ENCODE data around the gene GDF10. TPM values are rescaled to one million over a fixed set of nuclear protein-coding genes. Genes with fewer than 3 reads are reported as not detected.

The GDF10 gene
- total RNA-seq, 1 experiment from 2014 or later: 0.24 TPM

DNA sequence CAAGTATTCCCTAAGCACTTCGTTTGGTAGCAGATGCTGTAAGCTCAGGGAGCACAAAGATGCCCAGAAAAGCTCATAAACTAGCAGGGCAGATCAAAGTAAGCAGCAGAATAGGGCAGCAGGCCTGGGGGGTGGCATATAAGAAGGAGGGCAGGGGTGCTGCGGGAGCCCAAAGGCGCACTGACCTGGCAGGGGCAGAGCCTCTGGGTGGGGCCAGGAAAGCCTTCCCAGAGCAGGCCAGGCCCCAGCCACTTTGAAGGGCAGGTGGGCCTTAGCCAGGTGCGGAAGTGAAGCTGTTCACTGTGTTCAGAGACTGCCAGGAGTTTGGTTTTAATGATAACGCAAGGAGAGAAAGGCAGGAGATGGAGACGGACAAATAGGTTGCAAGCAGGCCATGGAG is 3.9 kb downstream of the GDF10 start:
- ATAC-seq (no peak), DNase-seq (ENCODE audit: low spot score) (no peak)
- no peak overlapping the region for H3K4me3 Mint-ChIP-seq
- no peaks in the 10 kb centered on the region for H3K36me3 Mint-ChIP-seq
- ChIA-PET CTCF (interaction anchor here (0.6 to 1.8 kb wide), 3 partner anchors 8 to 279 kb away, joined by 3 to 6 read pairs (median 3); no protein-coding TSS in a partner anchor), POLR2A (no interaction called here)
- no peaks in the 10 kb centered on the region for H3K9me3 Mint-ChIP-seq
- H3K27me3 Mint-ChIP-seq (ENCODE audit: low read depth): peaks cover 40% of the 10 kb centered on the region
- TF ChIP-seq FOXK1 (CRISPR knock-in tag; IDR thresholded peaks at IDR 0.05) (no peak), ETV6 (CRISPR knock-in tag; IDR thresholded peaks at IDR 0.05) (no peak), PRRX2 (CRISPR knock-in tag; IDR thresholded peaks at IDR 0.05) (no peak), NFE2L1 (CRISPR knock-in tag; IDR thresholded peaks at IDR 0.05) (no peak), TP53 (CRISPR knock-in tag; IDR thresholded peaks at IDR 0.05) (no peak), ZNF317 (CRISPR knock-in tag; IDR thresholded peaks at IDR 0.05; ENCODE audit: borderline replicate concordance, low read depth) (no peak), SP1 (CRISPR knock-in tag; conservative IDR thresholded peaks at IDR 0.05) (no peak), GTF2I (CRISPR knock-in tag; conservative IDR thresholded peaks at IDR 0.05) (no peak), MXD4 (CRISPR knock-in tag; IDR thresholded peaks at IDR 0.05; ENCODE audit: borderline replicate concordance) (no peak), JUN (CRISPR knock-in tag; IDR thresholded peaks at IDR 0.05) (no peak), FOXJ3 (CRISPR knock-in tag; IDR thresholded peaks at IDR 0.05; ENCODE audit: borderline replicate concordance) (no peak)
- TF ChIP-seq, protein P1, sequence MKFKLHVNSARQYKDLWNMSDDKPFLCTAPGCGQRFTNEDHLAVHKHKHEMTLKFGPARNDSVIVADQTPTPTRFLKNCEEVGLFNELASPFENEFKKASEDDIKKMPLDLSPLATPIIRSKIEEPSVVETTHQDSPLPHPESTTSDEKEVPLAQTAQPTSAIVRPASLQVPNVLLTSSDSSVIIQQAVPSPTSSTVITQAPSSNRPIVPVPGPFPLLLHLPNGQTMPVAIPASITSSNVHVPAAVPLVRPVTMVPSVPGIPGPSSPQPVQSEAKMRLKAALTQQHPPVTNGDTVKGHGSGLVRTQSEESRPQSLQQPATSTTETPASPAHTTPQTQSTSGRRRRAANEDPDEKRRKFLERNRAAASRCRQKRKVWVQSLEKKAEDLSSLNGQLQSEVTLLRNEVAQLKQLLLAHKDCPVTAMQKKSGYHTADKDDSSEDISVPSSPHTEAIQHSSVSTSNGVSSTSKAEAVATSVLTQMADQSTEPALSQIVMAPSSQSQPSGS (CRISPR knock-in tag; IDR thresholded peaks at IDR 0.05; ENCODE audit: borderline replicate concordance, low read depth): no peak
- H3K4me1 Mint-ChIP-seq: peaks cover 32% of the 10 kb centered on the region
- no peak overlapping the region for H3K27ac Mint-ChIP-seq

GRCh38 chr10:47305566-47305965 is 5.6 kb downstream of the GDF10 start:
- Mint-ChIP-seq H3K9me3 (no peaks in the 10 kb centered on the region), H3K36me3 (no peaks in the 10 kb centered on the region), H3K4me1 (peaks cover 35% of the 10 kb centered on the region), H3K27ac (no peak overlapping the region), H3K4me3 (no peak overlapping the region), H3K27me3 (ENCODE audit: low read depth) (peaks cover 29% of the 10 kb centered on the region)
- ATAC-seq: no peak
- CTCF ChIA-PET: interaction anchor here (1.1 to 1.2 kb wide), 2 partner anchors 258 to 279 kb away, joined by 3 read pairs; no protein-coding TSS in a partner anchor
- POLR2A ChIA-PET: no interaction called here
- TF ChIP-seq, protein P2, sequence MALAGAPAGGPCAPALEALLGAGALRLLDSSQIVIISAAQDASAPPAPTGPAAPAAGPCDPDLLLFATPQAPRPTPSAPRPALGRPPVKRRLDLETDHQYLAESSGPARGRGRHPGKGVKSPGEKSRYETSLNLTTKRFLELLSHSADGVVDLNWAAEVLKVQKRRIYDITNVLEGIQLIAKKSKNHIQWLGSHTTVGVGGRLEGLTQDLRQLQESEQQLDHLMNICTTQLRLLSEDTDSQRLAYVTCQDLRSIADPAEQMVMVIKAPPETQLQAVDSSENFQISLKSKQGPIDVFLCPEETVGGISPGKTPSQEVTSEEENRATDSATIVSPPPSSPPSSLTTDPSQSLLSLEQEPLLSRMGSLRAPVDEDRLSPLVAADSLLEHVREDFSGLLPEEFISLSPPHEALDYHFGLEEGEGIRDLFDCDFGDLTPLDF (CRISPR knock-in tag; IDR thresholded peaks at IDR 0.05): no peak
- TF ChIP-seq ELF4 (CRISPR knock-in tag; IDR thresholded peaks at IDR 0.05; ENCODE audit: low read depth) (no peak), MYBL2 (CRISPR knock-in tag; IDR thresholded peaks at IDR 0.05) (no peak), ZNF671 (CRISPR knock-in tag; IDR thresholded peaks at IDR 0.05) (no peak), KAT7 (CRISPR knock-in tag; IDR thresholded peaks at IDR 0.05; ENCODE audit: borderline replicate concordance) (no peak), USF1 (CRISPR knock-in tag; IDR thresholded peaks at IDR 0.05) (no peak), TCF7 (CRISPR knock-in tag; IDR thresholded peaks at IDR 0.05; ENCODE audit: low read depth) (no peak), TEAD1 (CRISPR knock-in tag; IDR thresholded peaks at IDR 0.05) (no peak), ZNF423 (CRISPR knock-in tag; IDR thresholded peaks at IDR 0.05) (no peak), JUN (CRISPR knock-in tag; IDR thresholded peaks at IDR 0.05) (no peak)
- TF ChIP-seq, protein P3, sequence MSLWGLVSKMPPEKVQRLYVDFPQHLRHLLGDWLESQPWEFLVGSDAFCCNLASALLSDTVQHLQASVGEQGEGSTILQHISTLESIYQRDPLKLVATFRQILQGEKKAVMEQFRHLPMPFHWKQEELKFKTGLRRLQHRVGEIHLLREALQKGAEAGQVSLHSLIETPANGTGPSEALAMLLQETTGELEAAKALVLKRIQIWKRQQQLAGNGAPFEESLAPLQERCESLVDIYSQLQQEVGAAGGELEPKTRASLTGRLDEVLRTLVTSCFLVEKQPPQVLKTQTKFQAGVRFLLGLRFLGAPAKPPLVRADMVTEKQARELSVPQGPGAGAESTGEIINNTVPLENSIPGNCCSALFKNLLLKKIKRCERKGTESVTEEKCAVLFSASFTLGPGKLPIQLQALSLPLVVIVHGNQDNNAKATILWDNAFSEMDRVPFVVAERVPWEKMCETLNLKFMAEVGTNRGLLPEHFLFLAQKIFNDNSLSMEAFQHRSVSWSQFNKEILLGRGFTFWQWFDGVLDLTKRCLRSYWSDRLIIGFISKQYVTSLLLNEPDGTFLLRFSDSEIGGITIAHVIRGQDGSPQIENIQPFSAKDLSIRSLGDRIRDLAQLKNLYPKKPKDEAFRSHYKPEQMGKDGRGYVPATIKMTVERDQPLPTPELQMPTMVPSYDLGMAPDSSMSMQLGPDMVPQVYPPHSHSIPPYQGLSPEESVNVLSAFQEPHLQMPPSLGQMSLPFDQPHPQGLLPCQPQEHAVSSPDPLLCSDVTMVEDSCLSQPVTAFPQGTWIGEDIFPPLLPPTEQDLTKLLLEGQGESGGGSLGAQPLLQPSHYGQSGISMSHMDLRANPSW (CRISPR knock-in tag; conservative IDR thresholded peaks at IDR 0.05; ENCODE audit: low read depth): no peak
- TF ChIP-seq, protein P4, sequence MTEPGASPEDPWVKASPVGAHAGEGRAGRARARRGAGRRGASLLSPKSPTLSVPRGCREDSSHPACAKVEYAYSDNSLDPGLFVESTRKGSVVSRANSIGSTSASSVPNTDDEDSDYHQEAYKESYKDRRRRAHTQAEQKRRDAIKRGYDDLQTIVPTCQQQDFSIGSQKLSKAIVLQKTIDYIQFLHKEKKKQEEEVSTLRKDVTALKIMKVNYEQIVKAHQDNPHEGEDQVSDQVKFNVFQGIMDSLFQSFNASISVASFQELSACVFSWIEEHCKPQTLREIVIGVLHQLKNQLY (CRISPR knock-in tag; IDR thresholded peaks at IDR 0.05): no peak
- DNase-seq (ENCODE audit: low spot score): no peak

Data from WTC11 (cell line).